GM12878 (cell line): ENCODE data around the gene HCLS1. TPM values are rescaled to one million over a fixed set of nuclear protein-coding genes. Genes with fewer than 3 reads are reported as not detected.

Source experiments
- ATAC-seq: fragments of 200-7000 bp; cut with Tn5 transposase; 3 replicates; pipeline ENCODE4 v1.9.1; 2020; ENCODE audit warnings: mild to moderate bottlenecking, moderate library complexity
- BruUV-seq: library from RNA; stranded (reverse); fragments of 400-500 nt; replicated peaks from 2 replicates; lab custom pipeline; 2021; lab: Mats Ljungman, UMichigan
- CTCF ChIA-PET: fragments of 300-600 bp; sonication (Branson Sonifier 250); formaldehyde crosslinking; extraction: SDS; loops from one replicate; lab custom pipeline; 2021; ENCODE audit warnings: inconsistent platforms; lab: Yijun Ruan, JAX
- POLR2A ChIA-PET: fragments of 350-600 bp; formaldehyde crosslinking; extraction: SDS; loops from one replicate; lab custom pipeline; 2021; ENCODE audit warnings: inconsistent platforms; lab: Charles Lee
- RAD21 ChIA-PET: fragments of 300-600 bp; sonication (Branson Sonifier 250); formaldehyde crosslinking; loops from one replicate; lab custom pipeline; 2023; ENCODE audit warnings: antibody characterized with exemption; ENCODE audit not compliant: unreplicated experiment; lab: Charles Lee
- SMC1A ChIA-PET: fragments of 300-600 bp; sonication (Branson Sonifier 250); formaldehyde crosslinking; loops from one replicate; lab custom pipeline; 2023; ENCODE audit not compliant: unreplicated experiment, uncharacterized antibody; lab: Charles Lee
- DNase-seq: peaks from one replicate; pipeline ENCODE4 v3.0.0-alpha.2; 2011; ENCODE audit warnings: low read depth, low spot score
- FAIRE-seq: peaks from 3 replicates; lab custom pipeline; 2011; peaks lifted over from hg19 to GRCh38; lab: Jason Lieb, UNC
- H2AFZ ChIP-seq: 2 replicates; pipeline ENCODE4 v1.6.0; 2011; ENCODE audit warnings: low read depth, low read length, control low read depth; ENCODE audit not compliant: control insufficient read depth
- H3K27ac ChIP-seq: 2 replicates; pipeline ENCODE4 v1.5.1; 2011; ENCODE audit warnings: control low read depth; ENCODE audit not compliant: control insufficient read depth, insufficient read depth
- H3K27me3 ChIP-seq, 2 experiments: replicated peaks in 1 of 2; 2 replicates each; pipeline versions ENCODE4 v1.6.0 to v1.6.1; 2011; ENCODE audit warnings: low read length in 1 of 2; ENCODE audit not compliant: control insufficient read depth in 2 of 2, insufficient read depth in 2 of 2
- H3K36me3 ChIP-seq, 2 experiments: 2 replicates each; pipeline ENCODE4 v1.5.1; 2011; ENCODE audit warnings: low read length in 1 of 2; ENCODE audit not compliant: control insufficient read depth in 2 of 2, insufficient read depth in 2 of 2
- H3K4me1 ChIP-seq: 2 replicates; pipeline ENCODE4 v1.6.1; 2011; ENCODE audit warnings: mild to moderate bottlenecking, low read length, moderate library complexity, mixed read lengths; ENCODE audit not compliant: control insufficient read depth, insufficient read depth
- H3K4me2 ChIP-seq: 2 replicates; pipeline ENCODE4 v1.6.0; 2011; ENCODE audit warnings: control low read depth; ENCODE audit not compliant: control insufficient read depth, insufficient read depth
- H3K4me3 ChIP-seq: fragments of 200-600 bp; sonication (generic); 2 replicates; pipeline ENCODE4 v1.5.1; 2016
- H3K79me2 ChIP-seq: 2 replicates; pipeline ENCODE4 v1.6.0; 2011; ENCODE audit warnings: low read length; ENCODE audit not compliant: control insufficient read depth, insufficient read depth
- H3K9ac ChIP-seq: 2 replicates; pipeline ENCODE4 v1.8.0; 2011; ENCODE audit warnings: low read length, control low read depth, mixed read lengths; ENCODE audit not compliant: control insufficient read depth, insufficient read depth
- H3K9me3 ChIP-seq: replicated peaks from 3 replicates; pipeline ENCODE4 v1.5.1; 2011; ENCODE audit warnings: mild to moderate bottlenecking, low read length; ENCODE audit not compliant: control insufficient read depth, insufficient read depth
- H4K20me1 ChIP-seq: 2 replicates; pipeline ENCODE4 v1.6.0; 2011; ENCODE audit not compliant: control insufficient read depth, insufficient read depth
- BMI1 ChIP-seq: fragments of 450-650 bp; IDR thresholded peaks from 2 replicates; pipeline ENCODE4 v1.6.1; 2016; ENCODE audit warnings: mild to moderate bottlenecking, moderate library complexity, borderline replicate concordance
- ETV6 ChIP-seq, 2 experiments: fragments of 450-650 bp in 1 of 2; IDR thresholded peaks in 1 of 2; conservative IDR thresholded peaks in 1 of 2; 2 replicates each; pipeline ENCODE4 v1.6.1; 2014; ENCODE audit warnings: antibody characterized with exemption in 1 of 2, borderline replicate concordance in 1 of 2, low read depth in 1 of 2, mild to moderate bottlenecking in 1 of 2, moderate library complexity in 1 of 2
- FOXM1 ChIP-seq: IDR thresholded peaks from 2 replicates; pipeline ENCODE4 v1.6.1; 2012; ENCODE audit warnings: low read depth, mild to moderate bottlenecking, inconsistent platforms, low read length, moderate library complexity
- GABPA ChIP-seq: IDR thresholded peaks from 2 replicates; pipeline ENCODE4 v1.6.1; 2014; ENCODE audit warnings: antibody characterized with exemption, low read depth, mild to moderate bottlenecking, inconsistent platforms
- MTA2 ChIP-seq: fragments of 450-650 bp; IDR thresholded peaks from 2 replicates; pipeline ENCODE4 v1.6.1; 2016; ENCODE audit warnings: low read depth, mild to moderate bottlenecking, moderate library complexity
- NR2C2 ChIP-seq: IDR thresholded peaks from 2 replicates; pipeline ENCODE4 v1.6.1; 2011; ENCODE audit warnings: borderline replicate concordance, low read depth; ENCODE audit not compliant: control insufficient read depth, insufficient read length
- NR2F1 ChIP-seq: fragments of 450-650 bp; conservative IDR thresholded peaks from 2 replicates; pipeline ENCODE4 v1.6.1; 2017; ENCODE audit warnings: mild to moderate bottlenecking
- SMAD1 ChIP-seq: fragments of 450-650 bp; IDR thresholded peaks from 2 replicates; pipeline ENCODE4 v1.6.1; 2018; ENCODE audit warnings: mild to moderate bottlenecking, low read depth; ENCODE audit not compliant: partially characterized antibody
- TCF12 ChIP-seq: IDR thresholded peaks from 2 replicates; pipeline ENCODE4 v1.6.1; 2011; ENCODE audit warnings: low read depth, mild to moderate bottlenecking, low read length
- ZNF217 ChIP-seq: fragments of 450-650 bp; IDR thresholded peaks from 2 replicates; pipeline ENCODE4 v1.6.1; 2017; ENCODE audit warnings: antibody characterized with exemption, mild to moderate bottlenecking
- WGBS: methylation state at CpG from one replicate; pipeline ENCODE4 v1.1.6; 2016; ENCODE audit warnings: low lambda C conversion rate; ENCODE audit not compliant: insufficient replicate concordance, insufficient coverage; ENCODE audit errors: missing lambda C conversion rate; 5-methylcytosine and 5-hydroxymethylcytosine counted together
- in situ Hi-C: fragments of 300-500 bp; cut with MboI; formaldehyde crosslinking; loops from 9 replicates; pipeline ENCODE4 v1.14.3; 2018; ENCODE audit warnings: mixed read lengths
- intact Hi-C: fragments of 100-400 bp; cut with micrococcal nuclease; formaldehyde crosslinking; loops from one replicate; pipeline ENCODE4 v1.14.2; 2022; ENCODE audit not compliant: unreplicated experiment
- polyA plus RNA-seq, 11 experiments: library from polyadenylated mRNA; depleted of rRNA in 4 of 11; unstranded in 6 of 11; stranded (reverse) in 5 of 11; fragments of >200 nt; fragmentation: Nextera tagmentation in 4 of 11; fragmentation: Illumina TruSeq in 1 of 11; extraction: Ambion mirVana in 4 of 11; extraction: Trizol in 1 of 11; gene quantifications; 1 replicate in 1 of 11; 2 replicates in 10 of 11; pipeline versions ENCODE4 v1.2.1 to v1.2.3, GENCODE V29; 2011 to 2016; ENCODE audit warnings: inconsistent platforms in 2 of 11, missing spikeins in 2 of 11, low read depth in 1 of 11
- total RNA-seq, 4 experiments: library from RNA; depleted of rRNA in 3 of 4; stranded (reverse); fragments of >200 nt in 3 of 4; fragmentation: Illumina TruSeq in 1 of 4; extraction: Trizol in 1 of 4; gene quantifications; 2 replicates each; pipeline versions ENCODE4 v1.2.1 to v1.2.3, GENCODE V29; 2013 to 2021
- TF ChIP-seq, protein P1 (sequence below): fragments of 450-650 bp; IDR thresholded peaks from 2 replicates; pipeline ENCODE4 v1.6.1; 2017; ENCODE audit warnings: low read depth, mild to moderate bottlenecking, moderate library complexity
- TF ChIP-seq, protein P2 (sequence below): fragments of 450-650 bp; IDR thresholded peaks from 2 replicates; pipeline ENCODE4 v1.6.1; 2017; ENCODE audit warnings: mild to moderate bottlenecking, low read depth, inconsistent platforms; ENCODE audit not compliant: poor library complexity, severe bottlenecking
- TF ChIP-seq, protein P3 (sequence below): IDR thresholded peaks from 2 replicates; pipeline ENCODE4 v1.6.1; 2012; ENCODE audit warnings: low read depth, low read length, improper control_type of control experiment
- TF ChIP-seq, protein P4 (sequence below): IDR thresholded peaks from 2 replicates; pipeline ENCODE4 v1.6.1; 2012; ENCODE audit warnings: mild to moderate bottlenecking, low read depth, low read length
- TF ChIP-seq, protein P5 (sequence below): fragments of 450-650 bp; IDR thresholded peaks from 2 replicates; pipeline ENCODE4 v1.6.1; 2014; ENCODE audit warnings: mild to moderate bottlenecking

The HCLS1 gene
- total and polyA plus RNA-seq, 10 of the 15 experiments (the other 5 are each of a cell fraction or from before 2014, with no cell fraction given), result 51.6 to 344 (median 231) TPM

DNA sequence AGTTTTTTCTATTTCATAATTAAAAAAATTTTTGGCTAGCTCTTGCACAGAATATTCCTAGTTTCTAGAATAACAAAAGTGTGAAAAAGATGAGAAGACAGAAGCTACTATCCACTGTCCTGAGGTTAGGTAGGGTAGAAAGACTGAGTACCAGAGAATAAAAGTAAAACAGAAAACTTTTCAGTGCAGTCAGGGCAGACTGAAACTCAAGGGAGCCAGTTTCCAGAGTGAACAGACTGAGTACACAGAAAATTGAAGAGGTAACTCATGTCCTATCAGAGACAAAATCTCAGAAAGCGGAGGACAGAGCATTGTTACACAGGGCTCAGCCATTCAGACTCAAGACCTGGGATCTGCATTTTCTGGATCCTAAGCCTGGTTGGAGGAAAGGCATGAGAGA is 76.3 kb downstream of the HCLS1 start:
- FAIRE-seq, result no peak
- SMC1A ChIA-PET, result interaction anchor here (1.0 to 1.1 kb wide), 2 partner anchors 9 to 11 kb away, joined by 3 read pairs; no protein-coding TSS in a partner anchor
- no peaks in the 10 kb centered on the region for H3K9me3 ChIP-seq
- H3K79me2 ChIP-seq, result no peaks in the 10 kb centered on the region
- no TSS peak for BruUV-seq
- H3K27ac ChIP-seq, result no peak overlapping the region
- CTCF ChIA-PET, result no interaction called here
- 75% methylated on average over 1 of the region's 1 CpG for WGBS
- H3K4me1 ChIP-seq, result no peaks in the 10 kb centered on the region
- no peak overlapping the region; the same call in 1 of the 2 replicates for H2AFZ ChIP-seq
- no peaks in the 10 kb centered on the region for H3K27me3 ChIP-seq
- peak; percentile 45; the same call in 2 of the 3 replicates for ATAC-seq
- no peaks in the 10 kb centered on the region for H3K36me3 ChIP-seq
- H3K4me3 ChIP-seq, result no peak overlapping the region
- H4K20me1 ChIP-seq, result no peaks in the 10 kb centered on the region
- in situ Hi-C loops, result no loop called here
- no peak for DNase-seq
- no peak overlapping the region for H3K4me2 ChIP-seq
- POLR2A ChIA-PET, result no interaction called here
- RAD21 ChIA-PET, result no interaction called here
- no peak overlapping the region for H3K9ac ChIP-seq
- TF ChIP-seq, protein P1, sequence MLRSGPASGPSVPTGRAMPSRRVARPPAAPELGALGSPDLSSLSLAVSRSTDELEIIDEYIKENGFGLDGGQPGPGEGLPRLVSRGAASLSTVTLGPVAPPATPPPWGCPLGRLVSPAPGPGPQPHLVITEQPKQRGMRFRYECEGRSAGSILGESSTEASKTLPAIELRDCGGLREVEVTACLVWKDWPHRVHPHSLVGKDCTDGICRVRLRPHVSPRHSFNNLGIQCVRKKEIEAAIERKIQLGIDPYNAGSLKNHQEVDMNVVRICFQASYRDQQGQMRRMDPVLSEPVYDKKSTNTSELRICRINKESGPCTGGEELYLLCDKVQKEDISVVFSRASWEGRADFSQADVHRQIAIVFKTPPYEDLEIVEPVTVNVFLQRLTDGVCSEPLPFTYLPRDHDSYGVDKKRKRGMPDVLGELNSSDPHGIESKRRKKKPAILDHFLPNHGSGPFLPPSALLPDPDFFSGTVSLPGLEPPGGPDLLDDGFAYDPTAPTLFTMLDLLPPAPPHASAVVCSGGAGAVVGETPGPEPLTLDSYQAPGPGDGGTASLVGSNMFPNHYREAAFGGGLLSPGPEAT, result no peak
- TF ChIP-seq, protein P2, sequence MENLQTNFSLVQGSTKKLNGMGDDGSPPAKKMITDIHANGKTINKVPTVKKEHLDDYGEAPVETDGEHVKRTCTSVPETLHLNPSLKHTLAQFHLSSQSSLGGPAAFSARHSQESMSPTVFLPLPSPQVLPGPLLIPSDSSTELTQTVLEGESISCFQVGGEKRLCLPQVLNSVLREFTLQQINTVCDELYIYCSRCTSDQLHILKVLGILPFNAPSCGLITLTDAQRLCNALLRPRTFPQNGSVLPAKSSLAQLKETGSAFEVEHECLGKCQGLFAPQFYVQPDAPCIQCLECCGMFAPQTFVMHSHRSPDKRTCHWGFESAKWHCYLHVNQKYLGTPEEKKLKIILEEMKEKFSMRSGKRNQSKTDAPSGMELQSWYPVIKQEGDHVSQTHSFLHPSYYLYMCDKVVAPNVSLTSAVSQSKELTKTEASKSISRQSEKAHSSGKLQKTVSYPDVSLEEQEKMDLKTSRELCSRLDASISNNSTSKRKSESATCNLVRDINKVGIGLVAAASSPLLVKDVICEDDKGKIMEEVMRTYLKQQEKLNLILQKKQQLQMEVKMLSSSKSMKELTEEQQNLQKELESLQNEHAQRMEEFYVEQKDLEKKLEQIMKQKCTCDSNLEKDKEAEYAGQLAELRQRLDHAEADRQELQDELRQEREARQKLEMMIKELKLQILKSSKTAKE, result no peak
- no peak for TF ChIP-seq TCF12
- TF ChIP-seq, protein P3, sequence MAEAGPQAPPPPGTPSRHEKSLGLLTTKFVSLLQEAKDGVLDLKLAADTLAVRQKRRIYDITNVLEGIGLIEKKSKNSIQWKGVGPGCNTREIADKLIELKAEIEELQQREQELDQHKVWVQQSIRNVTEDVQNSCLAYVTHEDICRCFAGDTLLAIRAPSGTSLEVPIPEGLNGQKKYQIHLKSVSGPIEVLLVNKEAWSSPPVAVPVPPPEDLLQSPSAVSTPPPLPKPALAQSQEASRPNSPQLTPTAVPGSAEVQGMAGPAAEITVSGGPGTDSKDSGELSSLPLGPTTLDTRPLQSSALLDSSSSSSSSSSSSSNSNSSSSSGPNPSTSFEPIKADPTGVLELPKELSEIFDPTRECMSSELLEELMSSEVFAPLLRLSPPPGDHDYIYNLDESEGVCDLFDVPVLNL, result no peak
- TF ChIP-seq GABPA, result no peak
- TF ChIP-seq FOXM1, result no peak
- TF ChIP-seq NR2C2, result no peak
- no peak for TF ChIP-seq MTA2
- TF ChIP-seq, protein P4, sequence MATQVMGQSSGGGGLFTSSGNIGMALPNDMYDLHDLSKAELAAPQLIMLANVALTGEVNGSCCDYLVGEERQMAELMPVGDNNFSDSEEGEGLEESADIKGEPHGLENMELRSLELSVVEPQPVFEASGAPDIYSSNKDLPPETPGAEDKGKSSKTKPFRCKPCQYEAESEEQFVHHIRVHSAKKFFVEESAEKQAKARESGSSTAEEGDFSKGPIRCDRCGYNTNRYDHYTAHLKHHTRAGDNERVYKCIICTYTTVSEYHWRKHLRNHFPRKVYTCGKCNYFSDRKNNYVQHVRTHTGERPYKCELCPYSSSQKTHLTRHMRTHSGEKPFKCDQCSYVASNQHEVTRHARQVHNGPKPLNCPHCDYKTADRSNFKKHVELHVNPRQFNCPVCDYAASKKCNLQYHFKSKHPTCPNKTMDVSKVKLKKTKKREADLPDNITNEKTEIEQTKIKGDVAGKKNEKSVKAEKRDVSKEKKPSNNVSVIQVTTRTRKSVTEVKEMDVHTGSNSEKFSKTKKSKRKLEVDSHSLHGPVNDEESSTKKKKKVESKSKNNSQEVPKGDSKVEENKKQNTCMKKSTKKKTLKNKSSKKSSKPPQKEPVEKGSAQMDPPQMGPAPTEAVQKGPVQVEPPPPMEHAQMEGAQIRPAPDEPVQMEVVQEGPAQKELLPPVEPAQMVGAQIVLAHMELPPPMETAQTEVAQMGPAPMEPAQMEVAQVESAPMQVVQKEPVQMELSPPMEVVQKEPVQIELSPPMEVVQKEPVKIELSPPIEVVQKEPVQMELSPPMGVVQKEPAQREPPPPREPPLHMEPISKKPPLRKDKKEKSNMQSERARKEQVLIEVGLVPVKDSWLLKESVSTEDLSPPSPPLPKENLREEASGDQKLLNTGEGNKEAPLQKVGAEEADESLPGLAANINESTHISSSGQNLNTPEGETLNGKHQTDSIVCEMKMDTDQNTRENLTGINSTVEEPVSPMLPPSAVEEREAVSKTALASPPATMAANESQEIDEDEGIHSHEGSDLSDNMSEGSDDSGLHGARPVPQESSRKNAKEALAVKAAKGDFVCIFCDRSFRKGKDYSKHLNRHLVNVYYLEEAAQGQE, result no peak
- no peak for TF ChIP-seq ETV6 (conservative IDR thresholded peaks at IDR 0.05 in 1 of 2, IDR thresholded peaks at IDR 0.05 in 1 of 2; ENCODE audit: borderline replicate concordance in 1 of 2, low read depth in 1 of 2)
- TF ChIP-seq BMI1, result no peak
- TF ChIP-seq NR2F1, result no peak
- no peak for TF ChIP-seq SMAD1
- no peak for TF ChIP-seq ZNF217
- TF ChIP-seq, protein P5, sequence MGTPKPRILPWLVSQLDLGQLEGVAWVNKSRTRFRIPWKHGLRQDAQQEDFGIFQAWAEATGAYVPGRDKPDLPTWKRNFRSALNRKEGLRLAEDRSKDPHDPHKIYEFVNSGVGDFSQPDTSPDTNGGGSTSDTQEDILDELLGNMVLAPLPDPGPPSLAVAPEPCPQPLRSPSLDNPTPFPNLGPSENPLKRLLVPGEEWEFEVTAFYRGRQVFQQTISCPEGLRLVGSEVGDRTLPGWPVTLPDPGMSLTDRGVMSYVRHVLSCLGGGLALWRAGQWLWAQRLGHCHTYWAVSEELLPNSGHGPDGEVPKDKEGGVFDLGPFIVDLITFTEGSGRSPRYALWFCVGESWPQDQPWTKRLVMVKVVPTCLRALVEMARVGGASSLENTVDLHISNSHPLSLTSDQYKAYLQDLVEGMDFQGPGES, result no peak
- intact Hi-C loops, result no loop called here
